ENCODE results near the gene EIF1AX. TPM values are rescaled to one million over a fixed set of nuclear protein-coding genes. Genes with fewer than 3 reads are reported as not detected.

EIF1AX gene
- total and polyA plus RNA-seq, 9 of the 15 experiments (the other 6 are each of a cell fraction or from before 2014, with no cell fraction given) = 54.2 to 178 (median 73.5) TPM

DNA sequence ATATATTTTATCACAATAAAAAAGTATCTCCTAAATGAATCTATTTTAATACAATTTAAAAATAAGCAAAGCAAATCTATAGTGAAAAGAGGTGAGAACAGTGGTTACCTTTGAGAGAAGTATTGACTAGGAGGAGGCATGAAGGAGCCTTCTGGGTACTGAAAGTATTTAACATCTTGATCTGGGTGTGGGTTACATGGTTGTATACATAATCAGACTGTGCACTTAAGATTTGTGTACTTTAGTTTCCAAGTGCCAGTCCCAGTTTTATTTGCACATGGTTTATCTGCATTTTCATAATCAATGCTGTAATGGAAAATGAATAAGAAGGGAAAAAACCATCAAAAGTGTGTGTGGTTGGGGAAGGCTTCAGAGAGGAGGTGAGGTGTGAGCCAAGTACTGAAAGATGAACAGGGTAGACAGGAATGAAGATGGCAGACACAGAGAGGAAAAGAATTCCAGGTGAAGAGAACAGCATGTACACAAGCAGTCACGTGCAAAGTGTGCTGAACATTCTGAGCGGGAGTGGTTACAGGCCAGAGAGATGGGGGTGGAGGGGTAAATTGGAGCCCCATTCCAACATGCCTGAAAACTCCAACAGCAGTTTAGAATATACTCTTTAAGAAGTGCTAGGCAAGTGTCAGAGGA lies 39.6 kb downstream of the EIF1AX start:
- ATAC-seq (no peak), DNase-seq (ENCODE audit: extremely low read depth in 1 of 4, low spot score in 3 of 4) (no peak), FAIRE-seq (no peak)
- BruUV-seq (replicated peaks) = no TSS peak
- no peak overlapping the region for H3K4me3 ChIP-seq
- ChIA-PET POLR2A (no interaction called here), CTCF (ENCODE audit: low intra/inter-chr PET ratio) (interaction anchor here (0.5 kb wide), 1 partner anchor 434 kb away, joined by 4 read pairs; no protein-coding TSS in a partner anchor)
- H3K4me1 ChIP-seq (replicated peaks in 1 of 2; ENCODE audit: control insufficient read depth in 2 of 2, insufficient read depth in 2 of 2, low read length in 2 of 2) = no peaks in the 10 kb centered on the region
- WGBS (ENCODE audit: insufficient coverage, low coverage, missing lambda C conversion rate) = 0% methylated on average over 2 of the region's 2 CpGs
- H3K36me3 ChIP-seq (ENCODE audit: control insufficient read depth, insufficient read depth, low read length) = no peaks in the 10 kb centered on the region
- no peaks in the 10 kb centered on the region for H3K9me1 ChIP-seq (ENCODE audit: control insufficient read depth, insufficient read depth, low read length)
- no peak overlapping the region for H3K9ac ChIP-seq (ENCODE audit: insufficient read depth in 1 of 2, low read depth in 2 of 2, low read length in 2 of 2)
- H3K79me2 ChIP-seq (ENCODE audit: control insufficient read depth, insufficient read depth, low read length) = no peaks in the 10 kb centered on the region
- no peak overlapping the region for H3K27ac ChIP-seq (ENCODE audit: extremely low read depth, low read depth, low read length)
- H3K27me3 ChIP-seq (ENCODE audit: control insufficient read depth in 2 of 2, insufficient read depth in 2 of 2, low read length in 2 of 2) = peaks cover 2 to 11% of the 10 kb centered on the region in 2 experiments; a peak in 2 of 5 replicates
- intact Hi-C loops (cut with micrococcal nuclease) = no loop called here
- H3K9me3 ChIP-seq (replicated peaks; ENCODE audit: control insufficient read depth, insufficient read depth, low read depth, low read length) = no peaks in the 10 kb centered on the region
- no peak overlapping the region for H3K4me2 ChIP-seq (ENCODE audit: insufficient read depth, low read length)
- no peak overlapping the region for H2AFZ ChIP-seq (ENCODE audit: low read depth, low read length)
- in situ Hi-C loops (cut with MboI) = no loop called here
- no peak for TF ChIP-seq HCFC1 (IDR thresholded peaks at IDR 0.05; ENCODE audit: low read depth, low read length)
- TF ChIP-seq ZNF778 (CRISPR knock-in tag; IDR thresholded peaks at IDR 0.05) = no peak
- TF ChIP-seq JUNB (CRISPR knock-in tag; conservative IDR thresholded peaks at IDR 0.05) = no peak
- no peak for TF ChIP-seq ZNF644 (tag; IDR thresholded peaks at IDR 0.05; ENCODE audit: low read depth)
- TF ChIP-seq, protein P1, sequence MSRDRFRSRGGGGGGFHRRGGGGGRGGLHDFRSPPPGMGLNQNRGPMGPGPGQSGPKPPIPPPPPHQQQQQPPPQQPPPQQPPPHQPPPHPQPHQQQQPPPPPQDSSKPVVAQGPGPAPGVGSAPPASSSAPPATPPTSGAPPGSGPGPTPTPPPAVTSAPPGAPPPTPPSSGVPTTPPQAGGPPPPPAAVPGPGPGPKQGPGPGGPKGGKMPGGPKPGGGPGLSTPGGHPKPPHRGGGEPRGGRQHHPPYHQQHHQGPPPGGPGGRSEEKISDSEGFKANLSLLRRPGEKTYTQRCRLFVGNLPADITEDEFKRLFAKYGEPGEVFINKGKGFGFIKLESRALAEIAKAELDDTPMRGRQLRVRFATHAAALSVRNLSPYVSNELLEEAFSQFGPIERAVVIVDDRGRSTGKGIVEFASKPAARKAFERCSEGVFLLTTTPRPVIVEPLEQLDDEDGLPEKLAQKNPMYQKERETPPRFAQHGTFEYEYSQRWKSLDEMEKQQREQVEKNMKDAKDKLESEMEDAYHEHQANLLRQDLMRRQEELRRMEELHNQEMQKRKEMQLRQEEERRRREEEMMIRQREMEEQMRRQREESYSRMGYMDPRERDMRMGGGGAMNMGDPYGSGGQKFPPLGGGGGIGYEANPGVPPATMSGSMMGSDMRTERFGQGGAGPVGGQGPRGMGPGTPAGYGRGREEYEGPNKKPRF (IDR thresholded peaks at IDR 0.05; ENCODE audit: low read depth, low read length) = no peak
- TF ChIP-seq BRCA1 (IDR thresholded peaks at IDR 0.05) = no peak
- TF ChIP-seq BRCA1 (CRISPR knock-in tag; IDR thresholded peaks at IDR 0.05) = no peak
- no peak for TF ChIP-seq SPI1 (IDR thresholded peaks at IDR 0.05; ENCODE audit: borderline replicate concordance, low read depth, low read length)
- no peak for TF ChIP-seq BRD9 (IDR thresholded peaks at IDR 0.05; ENCODE audit: low read depth, partially characterized antibody)
- no peak for TF ChIP-seq GABPB1 (CRISPR knock-in tag; IDR thresholded peaks at IDR 0.05)
- H4K20me1 ChIP-seq (replicated peaks; ENCODE audit: control insufficient read depth, insufficient read depth, low read length) = no peaks in the 10 kb centered on the region
